Neutrophil (primary cell): ENCODE measurements around the gene ATG4B.

Source experiments
- H3K27ac ChIP-seq: fragments of 200-600 bp; sonication (generic); 2 replicates; pipeline ENCODE4 v1.5.1; 2016; ENCODE audit warnings: mild to moderate bottlenecking, moderate library complexity
- H3K27me3 ChIP-seq: fragments of 200-600 bp; sonication (generic); 2 replicates; pipeline ENCODE4 v1.6.0; 2016; ENCODE audit warnings: mild to moderate bottlenecking
- H3K36me3 ChIP-seq: fragments of 200-600 bp; sonication (generic); 2 replicates; pipeline ENCODE4 v1.5.1; 2017
- H3K4me1 ChIP-seq, 2 experiments: fragments of 200-600 bp in 1 of 2; sonication (generic) in 1 of 2; 1 replicate in 1 of 2; 2 replicates in 1 of 2; pipeline versions ENCODE4 v1.5.1 to v1.6.1; 2013 to 2016; ENCODE audit warnings: low read depth in 1 of 2, low read length in 1 of 2, mild to moderate bottlenecking in 1 of 2, moderate library complexity in 1 of 2; ENCODE audit not compliant: control insufficient read depth in 1 of 2, insufficient read depth in 1 of 2
- H3K4me3 ChIP-seq, 2 experiments: fragments of 200-600 bp in 1 of 2; sonication (generic) in 1 of 2; 1 replicate in 1 of 2; 2 replicates in 1 of 2; pipeline ENCODE4 v1.5.1; 2013 to 2016; ENCODE audit warnings: low read depth in 1 of 2, low read length in 1 of 2, mild to moderate bottlenecking in 1 of 2, moderate library complexity in 1 of 2
- H3K9me3 ChIP-seq: fragments of 200-600 bp; sonication (generic); 2 replicates; pipeline ENCODE4 v1.5.1; 2016
- CTCF ChIP-seq: fragments of 200-600 bp; sonication (generic); IDR thresholded peaks from 2 replicates; pipeline ENCODE4 v1.5.1; 2016; ENCODE audit warnings: antibody characterized with exemption

ATG4B gene

GRCh38 chr2:241689306-241689705 lies 51.8 kb downstream of the ATG4B start:
- Histone ChIP-seq H3K9me3 (no peaks in the 10 kb centered on the region), H3K27ac (no peak overlapping the region), H3K36me3 (peaks cover 5% of the 10 kb centered on the region), H3K4me3 (no peak overlapping the region), H3K4me1 (peaks cover 22% of the 10 kb centered on the region in 2 experiments), H3K27me3 (no peaks in the 10 kb centered on the region)
- no peak for TF ChIP-seq CTCF

- Histone ChIP-seq H3K27ac (no peak overlapping the region), H3K36me3 (peaks cover 5% of the 10 kb centered on the region), H3K9me3 (no peaks in the 10 kb centered on the region), H3K4me1 (peaks cover 22 to 24% of the 10 kb centered on the region in 2 experiments), H3K27me3 (no peaks in the 10 kb centered on the region), H3K4me3 (no peak overlapping the region)
- TF ChIP-seq CTCF, result no peak
Measured at GRCh38 chr2:241690202-241690717, 52.8 kb downstream of the ATG4B start.

- peaks cover 9 to 11% of the 10 kb centered on the region in 2 experiments for H3K4me1 ChIP-seq
- H3K36me3 ChIP-seq, result peaks cover 5% of the 10 kb centered on the region
Measured at GRCh38 chr2:241692448-241692847, 55.0 kb downstream of the ATG4B start.

GRCh38 chr2:241695651-241696050 lies 58.2 kb downstream of the ATG4B start:
- no peaks in the 10 kb centered on the region for H3K27me3 ChIP-seq
- H3K36me3 ChIP-seq, result no peaks in the 10 kb centered on the region
- no peak overlapping the region for H3K27ac ChIP-seq
- H3K9me3 ChIP-seq, result no peaks in the 10 kb centered on the region
- H3K4me1 ChIP-seq, result peaks cover 0 to 3% of the 10 kb centered on the region in 2 experiments
- no peak overlapping the region for H3K4me3 ChIP-seq
- no peak for TF ChIP-seq CTCF

More at GRCh38 chr2:241692448-241692847, 55.0 kb downstream of the ATG4B start:
- Histone ChIP-seq H3K27me3 (no peaks in the 10 kb centered on the region), H3K9me3 (no peaks in the 10 kb centered on the region), H3K4me3 (no peak overlapping the region), H3K27ac (no peak overlapping the region)
- no peak for TF ChIP-seq CTCF

GRCh38 chr2:241701149-241701398 lies 63.6 kb downstream of the ATG4B start:
- Histone ChIP-seq H3K27me3 (no peaks in the 10 kb centered on the region), H3K27ac (peak overlapping the region; percentile 87), H3K9me3 (no peaks in the 10 kb centered on the region), H3K4me3 (peak overlapping the region; percentile 80 to 92), H3K36me3 (peaks cover 7% of the 10 kb centered on the region), H3K4me1 (peaks cover 16 to 17% of the 10 kb centered on the region in 2 experiments)
- TF ChIP-seq CTCF, result peak; percentile 55
